HUES48 (cell line): Measurements from ENCODE around the gene THSD4.
"Not testable (repeated sequence)": the region's sequence is repeated elsewhere in the genome, so short reads cannot be mapped to it uniquely, and the experiment has no call there.

Experiments used
- H3K27ac ChIP-seq: one replicate; pipeline ENCODE4 v1.7.0; 2013; ENCODE audit warnings: low read depth, low read length, inconsistent platforms
- H3K27me3 ChIP-seq: 2 replicates; pipeline ENCODE4 v1.6.1; 2013; ENCODE audit warnings: mild to moderate bottlenecking, low read length; ENCODE audit not compliant: control insufficient read depth, insufficient read depth
- H3K36me3 ChIP-seq: 2 replicates; pipeline ENCODE4 v1.6.1; 2013; ENCODE audit warnings: low read length; ENCODE audit not compliant: control insufficient read depth, insufficient read depth
- H3K4me1 ChIP-seq: 2 replicates; pipeline ENCODE4 v1.6.1; 2013; ENCODE audit warnings: mild to moderate bottlenecking, low read length; ENCODE audit not compliant: control insufficient read depth, insufficient read depth
- H3K4me3 ChIP-seq: 2 replicates; pipeline ENCODE4 v1.5.1; 2013; ENCODE audit warnings: mild to moderate bottlenecking, low read depth, low read length
- H3K9ac ChIP-seq: 2 replicates; pipeline ENCODE4 v1.6.1; 2013; ENCODE audit warnings: mild to moderate bottlenecking, low read depth, low read length, moderate library complexity
- H3K9me3 ChIP-seq: 2 replicates; pipeline ENCODE4 v1.6.1; 2013; ENCODE audit warnings: low read length; ENCODE audit not compliant: control insufficient read depth, insufficient read depth

THSD4 gene

GRCh38 chr15:71313806-71314205 is 198.5 kb downstream of the THSD4 start:
- Histone ChIP-seq H3K4me1 (peaks cover 5% of the 10 kb centered on the region; the same call in 1 of the 2 replicates), H3K27ac (no peak overlapping the region), H3K4me3 (no peak overlapping the region), H3K9ac (no peak overlapping the region), H3K27me3 (no peaks in the 10 kb centered on the region), H3K9me3 (no peaks in the 10 kb centered on the region), H3K36me3 (no peaks in the 10 kb centered on the region)

- H3K9ac ChIP-seq: no peak overlapping the region
- H3K4me3 ChIP-seq: no peak overlapping the region
- no peak overlapping the region for H3K27ac ChIP-seq
- H3K9me3 ChIP-seq: no peaks in the 10 kb centered on the region
- H3K27me3 ChIP-seq: no peaks in the 10 kb centered on the region
- peaks cover 5% of the 10 kb centered on the region; the same call in 1 of the 2 replicates for H3K4me1 ChIP-seq
- H3K36me3 ChIP-seq: no peaks in the 10 kb centered on the region
Observed at GRCh38 chr15:71314956-71315537, 199.8 kb downstream of the THSD4 start.

DNA sequence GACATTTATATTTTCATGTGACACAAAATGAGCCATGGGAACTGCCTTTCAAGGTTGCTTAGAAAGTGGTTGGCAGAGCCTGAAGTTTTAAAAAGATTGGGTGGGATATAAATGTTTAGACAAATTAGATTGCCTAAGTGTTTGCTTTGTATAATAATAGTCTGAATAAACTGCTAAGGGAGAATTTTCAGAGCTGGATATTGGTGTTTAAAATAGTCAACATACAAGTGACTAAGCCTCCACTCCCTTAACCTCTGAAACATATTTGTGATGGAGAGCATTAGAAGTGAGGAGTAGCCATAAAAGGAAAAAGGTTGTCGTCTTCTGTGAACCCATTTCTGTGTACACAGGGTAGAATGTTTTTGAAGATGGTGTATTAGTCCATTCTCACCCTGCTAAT is 201.6 kb downstream of the THSD4 start:
- Histone ChIP-seq H3K27ac (no peak overlapping the region), H3K4me3 (no peak overlapping the region), H3K36me3 (no peaks in the 10 kb centered on the region), H3K9me3 (no peaks in the 10 kb centered on the region), H3K4me1 (peaks cover 5% of the 10 kb centered on the region; the same call in 1 of the 2 replicates), H3K9ac (no peak overlapping the region), H3K27me3 (no peaks in the 10 kb centered on the region)

- not testable (repeated sequence) for H3K4me3 ChIP-seq, H3K36me3 ChIP-seq
Observed at GRCh38 chr15:71319424-71319823, 204.2 kb downstream of the THSD4 start.

DNA sequence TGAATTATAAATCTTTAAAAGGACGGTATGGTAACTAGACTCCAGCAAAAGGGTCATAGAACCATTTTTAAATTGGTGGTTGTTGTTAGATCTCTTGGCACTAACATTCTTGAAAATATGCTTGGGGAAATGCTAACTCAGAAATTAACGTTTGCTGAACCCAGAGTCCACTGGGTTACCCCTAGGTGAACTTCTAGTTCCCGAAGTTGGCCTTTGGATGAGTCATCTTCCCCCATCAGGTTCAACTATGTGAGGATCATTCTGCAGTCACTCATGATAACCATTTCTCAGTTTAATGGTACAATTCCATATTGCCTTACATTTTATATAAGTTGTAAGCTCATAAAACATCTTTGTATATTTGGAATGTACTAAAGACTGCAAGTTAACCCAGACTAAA is 204.7 kb downstream of the THSD4 start:
- no peak overlapping the region for H3K9ac ChIP-seq
- H3K27ac ChIP-seq: no peak overlapping the region

More at GRCh38 chr15:71319424-71319823, 204.2 kb downstream of the THSD4 start:
- H3K9me3 ChIP-seq, H3K27ac ChIP-seq, H3K9ac ChIP-seq, H3K4me1 ChIP-seq, H3K27me3 ChIP-seq: not testable (repeated sequence)

DNA sequence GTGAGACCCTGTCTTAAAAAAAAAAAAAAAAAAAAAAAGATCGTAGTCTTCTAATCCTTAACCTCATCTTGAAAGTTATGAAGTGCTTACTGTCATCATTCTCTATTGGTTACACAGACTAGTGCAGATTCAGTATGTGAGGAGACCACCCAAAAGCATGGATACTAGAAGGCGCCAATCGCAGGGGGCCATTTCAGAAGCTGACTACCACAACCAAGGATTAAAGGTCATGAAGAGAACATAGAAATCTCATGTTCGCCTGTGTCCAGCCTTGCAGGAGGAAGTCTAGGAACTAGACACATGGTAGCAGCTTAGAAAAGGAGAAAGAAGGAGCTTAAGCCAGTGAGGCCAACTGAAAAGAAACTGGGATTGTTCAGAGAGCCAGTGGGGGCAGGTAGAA is 207.8 kb downstream of the THSD4 start:
- no peaks in the 10 kb centered on the region for H3K36me3 ChIP-seq
- H3K9me3 ChIP-seq: no peaks in the 10 kb centered on the region
- no peak overlapping the region for H3K4me3 ChIP-seq
- H3K4me1 ChIP-seq: no peaks in the 10 kb centered on the region; the same call in 1 of the 2 replicates
- H3K9ac ChIP-seq: no peak overlapping the region
- no peaks in the 10 kb centered on the region for H3K27me3 ChIP-seq
- H3K27ac ChIP-seq: no peak overlapping the region

More for the DNA sequence above, 204.7 kb downstream of the THSD4 start:
- no peaks in the 10 kb centered on the region for H3K27me3 ChIP-seq
- H3K36me3 ChIP-seq: no peaks in the 10 kb centered on the region
- no peak overlapping the region for H3K4me3 ChIP-seq
- H3K9me3 ChIP-seq: no peaks in the 10 kb centered on the region
- H3K4me1 ChIP-seq: peaks cover under 1% of the 10 kb centered on the region; the same call in 1 of the 2 replicates

GRCh38 chr15:71323584-71323983 is 208.3 kb downstream of the THSD4 start:
- Histone ChIP-seq H3K27ac (no peak overlapping the region), H3K9me3 (no peaks in the 10 kb centered on the region), H3K27me3 (no peaks in the 10 kb centered on the region), H3K36me3 (no peaks in the 10 kb centered on the region), H3K4me1 (no peaks in the 10 kb centered on the region; the same call in 1 of the 2 replicates), H3K4me3 (no peak overlapping the region), H3K9ac (no peak overlapping the region)

GRCh38 chr15:71325481-71325880 is 210.2 kb downstream of the THSD4 start:
- Histone ChIP-seq H3K36me3 (no peaks in the 10 kb centered on the region), H3K4me3 (no peak overlapping the region), H3K27ac (no peak overlapping the region), H3K9me3 (no peaks in the 10 kb centered on the region), H3K4me1 (no peaks in the 10 kb centered on the region; the same call in 1 of the 2 replicates), H3K27me3 (no peaks in the 10 kb centered on the region), H3K9ac (no peak overlapping the region)

- no peak overlapping the region for H3K9ac ChIP-seq
- no peak overlapping the region for H3K4me3 ChIP-seq
- no peaks in the 10 kb centered on the region for H3K9me3 ChIP-seq
- no peak overlapping the region for H3K27ac ChIP-seq
- H3K4me1 ChIP-seq: peaks cover 9% of the 10 kb centered on the region
- no peaks in the 10 kb centered on the region for H3K36me3 ChIP-seq
- no peaks in the 10 kb centered on the region for H3K27me3 ChIP-seq
Observed at GRCh38 chr15:71328453-71328852, 213.2 kb downstream of the THSD4 start.

- H3K27ac ChIP-seq: no peak overlapping the region
- H3K4me1 ChIP-seq: peaks cover 9% of the 10 kb centered on the region
- no peak overlapping the region for H3K9ac ChIP-seq
- no peaks in the 10 kb centered on the region for H3K9me3 ChIP-seq
- no peak overlapping the region for H3K4me3 ChIP-seq
- no peaks in the 10 kb centered on the region for H3K36me3 ChIP-seq
- no peaks in the 10 kb centered on the region for H3K27me3 ChIP-seq
Observed at GRCh38 chr15:71329041-71329440, 213.8 kb downstream of the THSD4 start.

GRCh38 chr15:71329497-71330260 is 214.4 kb downstream of the THSD4 start:
- H3K9me3 ChIP-seq: no peaks in the 10 kb centered on the region
- no peak overlapping the region for H3K4me3 ChIP-seq
- peaks cover 9% of the 10 kb centered on the region for H3K4me1 ChIP-seq
- H3K9ac ChIP-seq: no peak overlapping the region
- H3K27ac ChIP-seq: no peak overlapping the region
- H3K27me3 ChIP-seq: no peaks in the 10 kb centered on the region
- H3K36me3 ChIP-seq: no peaks in the 10 kb centered on the region
